HepG2 (cell line): ENCODE measurements around the gene TPSB2. TPM values are rescaled to one million over a fixed set of nuclear protein-coding genes. Genes with fewer than 3 reads are reported as not detected.

Experiments used
- ATAC-seq: fragments of 200-7000 bp; cut with Tn5 transposase; 3 replicates; pipeline ENCODE4 v1.9.1; 2020; ENCODE audit warnings: mild to moderate bottlenecking, moderate library complexity
- BruUV-seq: library from RNA; stranded (reverse); fragments of 400-500 nt; replicated peaks from 2 replicates; lab custom pipeline; 2021; lab: Mats Ljungman, UMichigan
- CTCF ChIA-PET: fragments of 300-600 bp; formaldehyde crosslinking; extraction: SDS; loops from one replicate; lab custom pipeline; 2021; ENCODE audit warnings: low total read pairs, inconsistent platforms, low intra/inter-chr PET ratio; lab: Yijun Ruan, JAX
- POLR2A ChIA-PET: fragments of 350-600 bp; sonication (Branson Sonifier 250); formaldehyde crosslinking; loops from one replicate; lab custom pipeline; 2020; ENCODE audit warnings: antibody characterized with exemption, inconsistent platforms; lab: Yijun Ruan, JAX
- DNase-seq: peaks from one replicate; pipeline ENCODE4 v3.0.0-alpha.2; 2015; ENCODE audit warnings: low spot score
- FAIRE-seq: peaks from 3 replicates; lab custom pipeline; 2011; peaks lifted over from hg19 to GRCh38; lab: Jason Lieb, UNC
- H2AFZ ChIP-seq: one replicate; pipeline ENCODE4 v1.6.1; 2011; ENCODE audit warnings: low read length, inconsistent platforms
- H3K27ac ChIP-seq: fragments of 300-600 bp; 3 replicates; pipeline ENCODE4 v1.8.0; 2011; ENCODE audit warnings: mixed run types, mild to moderate bottlenecking, mixed read lengths, low read length, inconsistent platforms; ENCODE audit not compliant: insufficient read depth; ENCODE audit errors: extremely low read length
- H3K27me3 ChIP-seq, 2 experiments: fragments of 200-600 bp in 1 of 2; 2 replicates in 1 of 2; 3 replicates in 1 of 2; pipeline versions ENCODE4 v1.6.0 to v1.8.0; 2011; ENCODE audit warnings: low read length in 2 of 2, mild to moderate bottlenecking in 2 of 2, moderate library complexity in 2 of 2, inconsistent platforms in 1 of 2; ENCODE audit not compliant: insufficient read depth in 2 of 2, control insufficient read depth in 1 of 2
- H3K36me3 ChIP-seq, 2 experiments: fragments of 200-600 bp in 1 of 2; replicated peaks in 1 of 2; 2 replicates in 1 of 2; 3 replicates in 1 of 2; pipeline versions ENCODE4 v1.5.1 to v1.8.0; 2011; ENCODE audit warnings: low read length in 2 of 2, inconsistent platforms in 1 of 2; ENCODE audit not compliant: insufficient read depth in 2 of 2, control insufficient read depth in 1 of 2
- H3K4me1 ChIP-seq: 2 replicates; pipeline ENCODE4 v1.5.1; 2012; ENCODE audit warnings: low read length, inconsistent platforms; ENCODE audit not compliant: insufficient read depth
- H3K4me2 ChIP-seq: 2 replicates; pipeline ENCODE4 v1.6.0; 2011; ENCODE audit warnings: low read depth, low read length, inconsistent platforms
- H3K4me3 ChIP-seq, 3 experiments: fragments of 200-600 bp in 1 of 3; sonication (generic), shearing (Covaris generic) in 1 of 3; replicated peaks in 1 of 3; 2 replicates each; pipeline ENCODE4 v1.5.1; 2011 to 2016; ENCODE audit warnings: low read length in 3 of 3, inconsistent platforms in 2 of 3, low read depth in 2 of 3, mild to moderate bottlenecking in 2 of 3, control low read depth in 1 of 3, mixed read lengths in 1 of 3; ENCODE audit not compliant: insufficient read depth in 1 of 3
- H3K79me2 ChIP-seq: one replicate; pipeline ENCODE4 v1.6.1; 2011; ENCODE audit warnings: low read length, inconsistent platforms; ENCODE audit not compliant: insufficient read depth
- H3K9ac ChIP-seq: 2 replicates; pipeline ENCODE4 v1.6.0; 2011; ENCODE audit warnings: mild to moderate bottlenecking, low read depth, low read length, inconsistent platforms; ENCODE audit not compliant: insufficient read depth
- H3K9me3 ChIP-seq: 2 replicates; pipeline ENCODE4 v1.5.1; 2012; ENCODE audit warnings: mild to moderate bottlenecking, low read length
- H4K20me1 ChIP-seq: 2 replicates; pipeline ENCODE4 v1.6.0; 2011; ENCODE audit warnings: inconsistent platforms, mild to moderate bottlenecking, low read length, moderate library complexity; ENCODE audit not compliant: insufficient read depth
- CEBPB ChIP-seq: IDR thresholded peaks from 2 replicates; pipeline ENCODE4 v1.6.1; 2011; ENCODE audit warnings: low read depth, low read length, improper control_type of control experiment, borderline replicate concordance
- CREBL2 ChIP-seq: sonication (generic); formaldehyde crosslinking; IDR thresholded peaks from 2 replicates; pipeline ENCODE4 v1.8.1; 2023; ENCODE audit warnings: missing genetic modification reagents, mild to moderate bottlenecking, borderline replicate concordance
- FUBP1 ChIP-seq: sonication (generic); formaldehyde crosslinking; IDR thresholded peaks from 2 replicates; pipeline ENCODE4 v1.5.1; 2020; ENCODE audit warnings: missing genetic modification reagents, mild to moderate bottlenecking, borderline replicate concordance
- GLI4 ChIP-seq: sonication (generic); formaldehyde crosslinking; IDR thresholded peaks from 2 replicates; pipeline ENCODE4 v1.5.1; 2020; ENCODE audit warnings: missing genetic modification reagents, mild to moderate bottlenecking, moderate library complexity, borderline replicate concordance
- GTF2F1 ChIP-seq: fragments of 150-350 bp; IDR thresholded peaks from 2 replicates; pipeline ENCODE4 v1.6.1; 2014; ENCODE audit warnings: low read length
- JUNB ChIP-seq: sonication (generic); formaldehyde crosslinking; IDR thresholded peaks from 2 replicates; pipeline ENCODE4 v1.8.0; 2022; ENCODE audit warnings: missing genetic modification reagents, mild to moderate bottlenecking, borderline replicate concordance
- MAF1 ChIP-seq: sonication (generic); formaldehyde crosslinking; IDR thresholded peaks from 2 replicates; pipeline ENCODE4 v1.5.0; 2020; ENCODE audit warnings: missing genetic modification reagents, borderline replicate concordance
- NFRKB ChIP-seq: fragments of 450-650 bp; IDR thresholded peaks from 2 replicates; pipeline ENCODE4 v1.6.1; 2017
- PITX1 ChIP-seq: sonication (generic); formaldehyde crosslinking; IDR thresholded peaks from 2 replicates; pipeline ENCODE4 v1.5.1; 2020; ENCODE audit warnings: mild to moderate bottlenecking, missing genetic modification reagents
- SP140L ChIP-seq: sonication (generic); formaldehyde crosslinking; IDR thresholded peaks from 2 replicates; pipeline ENCODE4 v1.4.0; 2020; ENCODE audit warnings: missing genetic modification reagents, borderline replicate concordance
- STAG1 ChIP-seq: sonication (generic); formaldehyde crosslinking; IDR thresholded peaks from 2 replicates; pipeline ENCODE4 v1.4.0; 2020; ENCODE audit warnings: missing genetic modification reagents
- XBP1 ChIP-seq: sonication (generic); formaldehyde crosslinking; IDR thresholded peaks from 2 replicates; pipeline ENCODE4 v1.5.0; 2020; ENCODE audit warnings: missing genetic modification reagents
- ZNF207 ChIP-seq: fragments of 450-650 bp; IDR thresholded peaks from 2 replicates; pipeline ENCODE4 v1.6.1; 2016; ENCODE audit warnings: antibody characterized with exemption, borderline replicate concordance
- ZNF512B ChIP-seq: sonication (generic); formaldehyde crosslinking; IDR thresholded peaks from 2 replicates; pipeline ENCODE4 v1.5.1; 2020; ENCODE audit warnings: missing genetic modification reagents, mild to moderate bottlenecking, borderline replicate concordance
- ZNF687 ChIP-seq: sonication (generic); formaldehyde crosslinking; IDR thresholded peaks from 2 replicates; pipeline ENCODE4 v1.5.1; 2020; ENCODE audit warnings: mild to moderate bottlenecking, missing genetic modification reagents, moderate library complexity
- WGBS: methylation state at CpG from one replicate; pipeline ENCODE4 v1.1.6; 2017; ENCODE audit warnings: low lambda C conversion rate; 5-methylcytosine and 5-hydroxymethylcytosine counted together
- in situ Hi-C: cut with HindIII; loops from 2 replicates; pipeline ENCODE4 v1.10.0; 2017; ENCODE audit warnings: low pct_unique_long_range_greater_than_20kb; ENCODE audit not compliant: extremely low pct_ligation_motif_present
- intact Hi-C: fragments of 100-400 bp; cut with micrococcal nuclease; formaldehyde crosslinking; loops from one replicate; pipeline ENCODE4 v1.10.0; 2022; ENCODE audit not compliant: unreplicated experiment
- polyA plus RNA-seq, 8 experiments: library from polyadenylated mRNA; depleted of rRNA in 3 of 8; stranded (reverse) in 7 of 8; unstranded in 1 of 8; fragments of >200 nt; fragmentation: Illumina TruSeq in 4 of 8; extraction: Trizol in 4 of 8; gene quantifications; 2 replicates each; pipeline versions ENCODE4 v1.2.1 to v1.2.3, GENCODE V29; 2011 to 2016; ENCODE audit warnings: low read depth in 4 of 8, missing spikeins in 1 of 8, mixed read lengths in 1 of 8; ENCODE audit not compliant: insufficient read depth in 1 of 8
- total RNA-seq, 5 experiments: library from RNA; depleted of rRNA; stranded (reverse); fragments of >200 nt; fragmentation: Illumina TruSeq; extraction: Trizol; gene quantifications; 2 replicates each; pipeline ENCODE4 v1.2.3, GENCODE V29; 2016; ENCODE audit warnings: low read depth in 1 of 5

TPSB2 gene
- total and polyA plus RNA-seq, 2 of the 13 experiments (the other 11 are each of a cell fraction or from before 2014, with no cell fraction given): not detected

- no peak for ATAC-seq
- Histone ChIP-seq H3K36me3 (no peaks in the 10 kb centered on the region), H2AFZ (no peak overlapping the region), H3K27ac (no peak overlapping the region), H3K79me2 (no peaks in the 10 kb centered on the region), H3K27me3 (peaks cover 21 to 68% of the 10 kb centered on the region in 2 experiments; a peak in 4 of 5 replicates), H3K4me1 (no peaks in the 10 kb centered on the region), H3K4me3 (no peak overlapping the region), H3K4me2 (no peak overlapping the region), H3K9me3 (no peaks in the 10 kb centered on the region), H3K9ac (no peak overlapping the region), H4K20me1 (no peaks in the 10 kb centered on the region)
- BruUV-seq: no TSS peak
- intact Hi-C loops (no loop called here), in situ Hi-C loops (no loop called here)
- no peak for DNase-seq
- ChIA-PET POLR2A (no interaction called here), CTCF (no interaction called here)
- no peak for FAIRE-seq
- 34% methylated on average over 16 of the region's 36 CpGs for WGBS
- TF ChIP-seq SP140L (no peak), GTF2F1 (no peak), ZNF207 (no peak), ZNF512B (no peak), STAG1 (CRISPR knock-in tag) (no peak), ZNF687 (no peak), JUNB (CRISPR knock-in tag) (no peak), NFRKB (no peak), PITX1 (CRISPR knock-in tag) (no peak), XBP1 (CRISPR knock-in tag) (no peak), MAF1 (CRISPR knock-in tag) (no peak), GLI4 (CRISPR knock-in tag) (no peak), CREBL2 (CRISPR knock-in tag) (no peak), FUBP1 (CRISPR knock-in tag) (no peak), CEBPB (no peak)
Measured at GRCh38 chr16:1260101-1260680, 30.2 kb upstream of the TPSB2 start.
